ENCODE data around the gene KLHL25. TPM values are rescaled to one million over a fixed set of nuclear protein-coding genes. Genes with fewer than 3 reads are reported as not detected.

KLHL25 gene
- polyA plus RNA-seq, 2 of the 4 experiments (the other 2 are of a cell fraction), result 3.2 to 6.1 TPM

DNA sequence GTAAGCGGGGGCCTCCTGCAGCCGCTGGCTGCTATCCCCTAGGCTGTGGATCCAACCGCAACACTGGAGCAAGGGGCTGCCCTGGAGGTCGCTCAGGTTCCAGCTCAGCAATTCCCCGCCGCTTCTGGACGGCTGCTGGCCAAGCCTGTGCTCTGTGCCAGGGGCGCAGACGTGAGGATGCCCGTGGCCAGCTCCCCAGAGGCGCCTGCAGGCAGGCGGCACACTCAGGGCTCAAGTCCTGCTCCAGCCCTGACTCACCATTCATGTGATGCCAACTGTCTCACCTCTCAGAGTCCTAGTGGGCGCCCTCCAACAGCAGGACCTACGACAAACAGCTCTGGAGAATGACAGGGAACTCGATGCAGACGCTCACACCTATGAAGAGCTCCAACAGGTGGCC is 31.6 kb downstream of the KLHL25 start:
- no peak for ATAC-seq
- CTCF ChIA-PET, result interaction anchor here (0.5 to 4.9 kb wide), 7 partner anchors 9 to 225 kb away, joined by 3 to 27 read pairs (median 4); no protein-coding TSS in a partner anchor
- 89% methylated on average over 16 of the region's 16 CpGs for WGBS (ENCODE audit: missing lambda C conversion rate)
- H3K27ac ChIP-seq, result peak overlapping the region in 1 of 2 experiments; percentile 45; a peak in 1 of 6 replicates
- TF ChIP-seq RFX5 (IDR thresholded peaks at IDR 0.05) (no peak), KDM1A (IDR thresholded peaks at IDR 0.05; ENCODE audit: low read depth) (no peak), ZNF302 (CRISPR knock-in tag; IDR thresholded peaks at IDR 0.05) (no peak), CHD4 (IDR thresholded peaks at IDR 0.05; ENCODE audit: borderline replicate concordance) (no peak)
- TF ChIP-seq, protein P1, sequence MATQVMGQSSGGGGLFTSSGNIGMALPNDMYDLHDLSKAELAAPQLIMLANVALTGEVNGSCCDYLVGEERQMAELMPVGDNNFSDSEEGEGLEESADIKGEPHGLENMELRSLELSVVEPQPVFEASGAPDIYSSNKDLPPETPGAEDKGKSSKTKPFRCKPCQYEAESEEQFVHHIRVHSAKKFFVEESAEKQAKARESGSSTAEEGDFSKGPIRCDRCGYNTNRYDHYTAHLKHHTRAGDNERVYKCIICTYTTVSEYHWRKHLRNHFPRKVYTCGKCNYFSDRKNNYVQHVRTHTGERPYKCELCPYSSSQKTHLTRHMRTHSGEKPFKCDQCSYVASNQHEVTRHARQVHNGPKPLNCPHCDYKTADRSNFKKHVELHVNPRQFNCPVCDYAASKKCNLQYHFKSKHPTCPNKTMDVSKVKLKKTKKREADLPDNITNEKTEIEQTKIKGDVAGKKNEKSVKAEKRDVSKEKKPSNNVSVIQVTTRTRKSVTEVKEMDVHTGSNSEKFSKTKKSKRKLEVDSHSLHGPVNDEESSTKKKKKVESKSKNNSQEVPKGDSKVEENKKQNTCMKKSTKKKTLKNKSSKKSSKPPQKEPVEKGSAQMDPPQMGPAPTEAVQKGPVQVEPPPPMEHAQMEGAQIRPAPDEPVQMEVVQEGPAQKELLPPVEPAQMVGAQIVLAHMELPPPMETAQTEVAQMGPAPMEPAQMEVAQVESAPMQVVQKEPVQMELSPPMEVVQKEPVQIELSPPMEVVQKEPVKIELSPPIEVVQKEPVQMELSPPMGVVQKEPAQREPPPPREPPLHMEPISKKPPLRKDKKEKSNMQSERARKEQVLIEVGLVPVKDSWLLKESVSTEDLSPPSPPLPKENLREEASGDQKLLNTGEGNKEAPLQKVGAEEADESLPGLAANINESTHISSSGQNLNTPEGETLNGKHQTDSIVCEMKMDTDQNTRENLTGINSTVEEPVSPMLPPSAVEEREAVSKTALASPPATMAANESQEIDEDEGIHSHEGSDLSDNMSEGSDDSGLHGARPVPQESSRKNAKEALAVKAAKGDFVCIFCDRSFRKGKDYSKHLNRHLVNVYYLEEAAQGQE (IDR thresholded peaks at IDR 0.05), result no peak
- no peak for DNase-seq (ENCODE audit: low read depth in 1 of 2, low spot score in 1 of 2)
- H3K4me3 ChIP-seq, result no peak overlapping the region
- no peak overlapping the region for H3K4me2 ChIP-seq
- H3K4me1 ChIP-seq, result no peaks in the 10 kb centered on the region
- no peak for FAIRE-seq
- POLR2A ChIA-PET, result no interaction called here
- H3K9me3 ChIP-seq, result no peaks in the 10 kb centered on the region

- ATAC-seq, result no peak
- H3K4me2 ChIP-seq, result no peak overlapping the region
- no peak for DNase-seq (ENCODE audit: low read depth in 1 of 2, low spot score in 1 of 2)
- H3K4me3 ChIP-seq, result no peak overlapping the region
- no peaks in the 10 kb centered on the region for H3K9me3 ChIP-seq
- H3K27ac ChIP-seq, result no peak overlapping the region
- H3K4me1 ChIP-seq, result no peaks in the 10 kb centered on the region
- CTCF ChIA-PET, result interaction anchor here (0.6 to 4.9 kb wide), 4 partner anchors 9 to 78 kb away, joined by 3 to 27 read pairs (median 4); no protein-coding TSS in a partner anchor
- no peak for FAIRE-seq
- POLR2A ChIA-PET, result no interaction called here
- WGBS (ENCODE audit: missing lambda C conversion rate), result 100% methylated on average over 7 of the region's 8 CpGs
- TF ChIP-seq JUN (IDR thresholded peaks at IDR 0.05), result no peak
- TF ChIP-seq, protein P2, sequence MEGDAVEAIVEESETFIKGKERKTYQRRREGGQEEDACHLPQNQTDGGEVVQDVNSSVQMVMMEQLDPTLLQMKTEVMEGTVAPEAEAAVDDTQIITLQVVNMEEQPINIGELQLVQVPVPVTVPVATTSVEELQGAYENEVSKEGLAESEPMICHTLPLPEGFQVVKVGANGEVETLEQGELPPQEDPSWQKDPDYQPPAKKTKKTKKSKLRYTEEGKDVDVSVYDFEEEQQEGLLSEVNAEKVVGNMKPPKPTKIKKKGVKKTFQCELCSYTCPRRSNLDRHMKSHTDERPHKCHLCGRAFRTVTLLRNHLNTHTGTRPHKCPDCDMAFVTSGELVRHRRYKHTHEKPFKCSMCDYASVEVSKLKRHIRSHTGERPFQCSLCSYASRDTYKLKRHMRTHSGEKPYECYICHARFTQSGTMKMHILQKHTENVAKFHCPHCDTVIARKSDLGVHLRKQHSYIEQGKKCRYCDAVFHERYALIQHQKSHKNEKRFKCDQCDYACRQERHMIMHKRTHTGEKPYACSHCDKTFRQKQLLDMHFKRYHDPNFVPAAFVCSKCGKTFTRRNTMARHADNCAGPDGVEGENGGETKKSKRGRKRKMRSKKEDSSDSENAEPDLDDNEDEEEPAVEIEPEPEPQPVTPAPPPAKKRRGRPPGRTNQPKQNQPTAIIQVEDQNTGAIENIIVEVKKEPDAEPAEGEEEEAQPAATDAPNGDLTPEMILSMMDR (IDR thresholded peaks at IDR 0.05), result no peak
- no peak for TF ChIP-seq TFCP2L1 (CRISPR knock-in tag; IDR thresholded peaks at IDR 0.05)
- no peak for TF ChIP-seq JUNB (IDR thresholded peaks at IDR 0.05)
- no peak for TF ChIP-seq ZSCAN20 (CRISPR knock-in tag; IDR thresholded peaks at IDR 0.05)
- TF ChIP-seq BHLHE40 (IDR thresholded peaks at IDR 0.05; ENCODE audit: low read depth, low read length), result no peak
- TF ChIP-seq CEBPB (IDR thresholded peaks at IDR 0.05), result no peak
- TF ChIP-seq CBX2 (IDR thresholded peaks at IDR 0.05; ENCODE audit: borderline replicate concordance, low read depth), result no peak
- no peak for TF ChIP-seq FOSB (CRISPR knock-in tag; IDR thresholded peaks at IDR 0.05)
- no peak for TF ChIP-seq NR3C1 (IDR thresholded peaks at IDR 0.05)
- TF ChIP-seq HOXA7 (CRISPR knock-in tag; IDR thresholded peaks at IDR 0.05), result no peak
- no peak for TF ChIP-seq HEYL (CRISPR knock-in tag; IDR thresholded peaks at IDR 0.05)
These were observed 32.0 kb downstream of the KLHL25 start for GRCh38 chr15:85762756-85763127.

GRCh38 chr15:85762039-85762755 is 32.5 kb downstream of the KLHL25 start:
- Histone ChIP-seq H3K9me3 (no peaks in the 10 kb centered on the region), H3K4me2 (no peak overlapping the region), H3K4me3 (no peak overlapping the region), H3K4me1 (no peaks in the 10 kb centered on the region), H3K27ac (no peak overlapping the region)
- CTCF ChIA-PET, result interaction anchor here (0.8 to 4.9 kb wide), 4 partner anchors 8 to 79 kb away, joined by 3 to 27 read pairs (median 6); no protein-coding TSS in a partner anchor
- FAIRE-seq, result no peak
- WGBS (ENCODE audit: missing lambda C conversion rate), result 82% methylated on average over 15 of the region's 15 CpGs
- no peak for DNase-seq (ENCODE audit: low read depth in 1 of 2, low spot score in 1 of 2)
- ATAC-seq, result no peak
- POLR2A ChIA-PET, result no interaction called here
- TF ChIP-seq HEYL (CRISPR knock-in tag; IDR thresholded peaks at IDR 0.05) (no peak), CBX8 (IDR thresholded peaks at IDR 0.05) (no peak), BHLHE40 (IDR thresholded peaks at IDR 0.05; ENCODE audit: low read depth, low read length) (no peak), NPAS2 (CRISPR knock-in tag; IDR thresholded peaks at IDR 0.05; ENCODE audit: borderline replicate concordance) (no peak), HOXA7 (CRISPR knock-in tag; IDR thresholded peaks at IDR 0.05) (no peak), TFCP2L1 (CRISPR knock-in tag; IDR thresholded peaks at IDR 0.05) (no peak), NR3C1 (IDR thresholded peaks at IDR 0.05) (no peak), ZC3H11A (IDR thresholded peaks at IDR 0.05) (no peak), JUN (IDR thresholded peaks at IDR 0.05) (no peak), TP53 (CRISPR knock-in tag; IDR thresholded peaks at IDR 0.05) (no peak)
- TF ChIP-seq, protein P1 (IDR thresholded peaks at IDR 0.05), result no peak
- TF ChIP-seq, protein P3, sequence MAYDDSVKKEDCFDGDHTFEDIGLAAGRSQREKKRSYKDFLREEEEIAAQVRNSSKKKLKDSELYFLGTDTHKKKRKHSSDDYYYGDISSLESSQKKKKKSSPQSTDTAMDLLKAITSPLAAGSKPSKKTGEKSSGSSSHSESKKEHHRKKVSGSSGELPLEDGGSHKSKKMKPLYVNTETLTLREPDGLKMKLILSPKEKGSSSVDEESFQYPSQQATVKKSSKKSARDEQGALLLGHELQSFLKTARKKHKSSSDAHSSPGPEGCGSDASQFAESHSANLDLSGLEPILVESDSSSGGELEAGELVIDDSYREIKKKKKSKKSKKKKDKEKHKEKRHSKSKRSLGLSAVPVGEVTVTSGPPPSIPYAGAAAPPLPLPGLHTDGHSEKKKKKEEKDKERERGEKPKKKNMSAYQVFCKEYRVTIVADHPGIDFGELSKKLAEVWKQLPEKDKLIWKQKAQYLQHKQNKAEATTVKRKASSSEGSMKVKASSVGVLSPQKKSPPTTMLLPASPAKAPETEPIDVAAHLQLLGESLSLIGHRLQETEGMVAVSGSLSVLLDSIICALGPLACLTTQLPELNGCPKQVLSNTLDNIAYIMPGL (CRISPR knock-in tag; IDR thresholded peaks at IDR 0.05; ENCODE audit: borderline replicate concordance), result no peak

Measured in A549 (cell line).